Calu3 (cell line): ENCODE results near the gene CNKSR1. TPM values are rescaled to one million over a fixed set of nuclear protein-coding genes. Genes with fewer than 3 reads are reported as not detected.
A peak's percentile ranks its signal among the peaks of the same experiment; 100 is the strongest.

ENCODE experiments used
- BruUV-seq: library from RNA; stranded (reverse); fragments of 400-500 nt; replicated peaks from 2 replicates; lab custom pipeline; 2021; lab: Mats Ljungman, UMichigan
- CTCF ChIA-PET: fragments of 300-600 bp; sonication (Branson Sonifier 250); formaldehyde crosslinking; loops from one replicate; lab custom pipeline; 2022; ENCODE audit warnings: antibody characterized with exemption; lab: Charles Lee
- DNase-seq: peaks from one replicate; pipeline ENCODE4 v3.0.0; 2022
- H3K27ac Mint-ChIP-seq: one replicate; pipeline ENCODE4 v1.8.0; 2022; ENCODE audit warnings: mixed read lengths; ENCODE audit not compliant: unreplicated experiment
- H3K27me3 Mint-ChIP-seq: one replicate; pipeline ENCODE4 v1.8.0; 2022; ENCODE audit warnings: mixed read lengths; ENCODE audit not compliant: unreplicated experiment
- H3K36me3 Mint-ChIP-seq: one replicate; pipeline ENCODE4 v1.8.0; 2022; ENCODE audit warnings: mild to moderate bottlenecking, moderate library complexity, mixed read lengths; ENCODE audit not compliant: insufficient read depth, unreplicated experiment
- H3K4me1 Mint-ChIP-seq: one replicate; pipeline ENCODE4 v1.8.0; 2022; ENCODE audit warnings: mild to moderate bottlenecking, low read depth, mixed read lengths; ENCODE audit not compliant: unreplicated experiment
- H3K4me3 Mint-ChIP-seq: one replicate; pipeline ENCODE4 v1.8.0; 2022; ENCODE audit warnings: mild to moderate bottlenecking, low read depth, moderate library complexity, mixed read lengths; ENCODE audit not compliant: unreplicated experiment
- H3K9me3 Mint-ChIP-seq: one replicate; pipeline ENCODE4 v1.8.0; 2022; ENCODE audit warnings: low read depth, mixed read lengths; ENCODE audit not compliant: unreplicated experiment
- intact Hi-C: fragments of 100-400 bp; cut with micrococcal nuclease; formaldehyde crosslinking; loops from one replicate; pipeline ENCODE4 v1.10.0; 2022; ENCODE audit not compliant: unreplicated experiment
- total RNA-seq: library from RNA; stranded (reverse); gene quantifications from 2 replicates; pipeline ENCODE4 v1.2.3, GENCODE V29; 2022
- TF ChIP-seq, protein P1 (sequence below): fragments of 200-600 bp; IDR thresholded peaks from one replicate; pipeline ENCODE4 v1.8.0; 2022; ENCODE audit warnings: antibody characterized with exemption; ENCODE audit not compliant: unreplicated experiment

The CNKSR1 gene
- total RNA-seq, 1 experiment from 2014 or later: 28.1 TPM

DNA sequence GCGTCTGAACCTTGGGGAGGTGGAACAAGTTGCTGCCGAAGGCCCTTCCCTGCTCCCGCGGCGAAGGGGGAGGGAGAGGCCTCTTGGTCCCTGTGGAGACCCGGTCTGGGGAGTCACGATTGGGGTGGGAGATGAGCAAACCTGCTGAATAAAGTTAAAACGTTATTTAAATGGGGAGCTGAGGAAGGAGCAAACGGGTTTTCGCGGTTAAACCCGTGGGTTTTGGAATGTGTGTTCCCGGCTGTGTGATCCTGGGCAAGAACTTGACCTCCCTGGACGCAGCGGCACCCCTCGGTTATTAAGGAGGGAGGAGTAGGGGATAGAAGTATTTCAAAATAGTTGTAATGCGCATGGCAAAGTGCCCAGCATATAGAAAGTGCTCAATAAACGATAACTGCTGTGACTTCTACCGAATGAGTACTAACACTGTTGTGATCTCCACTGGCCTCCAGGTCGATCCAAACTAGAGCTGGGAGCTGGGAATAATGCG is 15.0 kb upstream of the CNKSR1 start:
- no peak for DNase-seq
- intact Hi-C loops: loop anchor here (5.0 kb wide), 1 partner anchor 55 kb away; no protein-coding TSS in a partner anchor
- CTCF ChIA-PET: interaction anchor here (0.6 kb wide), 1 partner anchor 71 kb away, joined by 3 read pairs; the partner anchor contains the start of gene CEP85
- Mint-ChIP-seq H3K27me3 (peaks cover 13% of the 10 kb centered on the region), H3K4me1 (no peaks in the 10 kb centered on the region), H3K27ac (peak overlapping the region; percentile 21), H3K9me3 (no peaks in the 10 kb centered on the region), H3K4me3 (peak overlapping the region; percentile 67), H3K36me3 (peaks cover 11% of the 10 kb centered on the region)
- TF ChIP-seq, protein P1, sequence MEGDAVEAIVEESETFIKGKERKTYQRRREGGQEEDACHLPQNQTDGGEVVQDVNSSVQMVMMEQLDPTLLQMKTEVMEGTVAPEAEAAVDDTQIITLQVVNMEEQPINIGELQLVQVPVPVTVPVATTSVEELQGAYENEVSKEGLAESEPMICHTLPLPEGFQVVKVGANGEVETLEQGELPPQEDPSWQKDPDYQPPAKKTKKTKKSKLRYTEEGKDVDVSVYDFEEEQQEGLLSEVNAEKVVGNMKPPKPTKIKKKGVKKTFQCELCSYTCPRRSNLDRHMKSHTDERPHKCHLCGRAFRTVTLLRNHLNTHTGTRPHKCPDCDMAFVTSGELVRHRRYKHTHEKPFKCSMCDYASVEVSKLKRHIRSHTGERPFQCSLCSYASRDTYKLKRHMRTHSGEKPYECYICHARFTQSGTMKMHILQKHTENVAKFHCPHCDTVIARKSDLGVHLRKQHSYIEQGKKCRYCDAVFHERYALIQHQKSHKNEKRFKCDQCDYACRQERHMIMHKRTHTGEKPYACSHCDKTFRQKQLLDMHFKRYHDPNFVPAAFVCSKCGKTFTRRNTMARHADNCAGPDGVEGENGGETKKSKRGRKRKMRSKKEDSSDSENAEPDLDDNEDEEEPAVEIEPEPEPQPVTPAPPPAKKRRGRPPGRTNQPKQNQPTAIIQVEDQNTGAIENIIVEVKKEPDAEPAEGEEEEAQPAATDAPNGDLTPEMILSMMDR: no peak
- BruUV-seq: no TSS peak

DNA sequence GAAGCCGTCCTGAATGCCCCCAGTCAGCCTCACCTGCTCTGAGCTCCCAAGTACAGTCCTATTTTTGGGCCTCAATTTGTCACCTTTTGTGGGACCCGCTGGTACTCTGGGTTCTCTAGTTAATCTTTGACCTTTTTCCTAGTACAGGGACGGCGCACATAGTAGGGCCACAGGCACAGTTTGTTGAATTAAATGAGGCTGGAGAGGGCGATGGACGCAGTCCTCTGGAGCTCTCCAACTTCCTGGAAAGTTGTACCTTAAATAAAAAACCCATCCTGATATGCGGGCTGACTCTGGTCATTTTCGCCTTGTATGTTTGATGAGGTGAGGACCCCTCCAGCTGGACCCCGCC is 13.6 kb upstream of the CNKSR1 start:
- Mint-ChIP-seq H3K9me3 (no peaks in the 10 kb centered on the region), H3K27me3 (peaks cover 13% of the 10 kb centered on the region), H3K27ac (no peak overlapping the region), H3K36me3 (peaks cover 11% of the 10 kb centered on the region), H3K4me3 (no peak overlapping the region), H3K4me1 (no peaks in the 10 kb centered on the region)
- DNase-seq: no peak
- intact Hi-C loops: loop anchor here (5.0 kb wide), 1 partner anchor 56 kb away; no protein-coding TSS in a partner anchor
- BruUV-seq: no TSS peak
- CTCF ChIA-PET: no interaction called here
- TF ChIP-seq, protein P1: no peak

DNA sequence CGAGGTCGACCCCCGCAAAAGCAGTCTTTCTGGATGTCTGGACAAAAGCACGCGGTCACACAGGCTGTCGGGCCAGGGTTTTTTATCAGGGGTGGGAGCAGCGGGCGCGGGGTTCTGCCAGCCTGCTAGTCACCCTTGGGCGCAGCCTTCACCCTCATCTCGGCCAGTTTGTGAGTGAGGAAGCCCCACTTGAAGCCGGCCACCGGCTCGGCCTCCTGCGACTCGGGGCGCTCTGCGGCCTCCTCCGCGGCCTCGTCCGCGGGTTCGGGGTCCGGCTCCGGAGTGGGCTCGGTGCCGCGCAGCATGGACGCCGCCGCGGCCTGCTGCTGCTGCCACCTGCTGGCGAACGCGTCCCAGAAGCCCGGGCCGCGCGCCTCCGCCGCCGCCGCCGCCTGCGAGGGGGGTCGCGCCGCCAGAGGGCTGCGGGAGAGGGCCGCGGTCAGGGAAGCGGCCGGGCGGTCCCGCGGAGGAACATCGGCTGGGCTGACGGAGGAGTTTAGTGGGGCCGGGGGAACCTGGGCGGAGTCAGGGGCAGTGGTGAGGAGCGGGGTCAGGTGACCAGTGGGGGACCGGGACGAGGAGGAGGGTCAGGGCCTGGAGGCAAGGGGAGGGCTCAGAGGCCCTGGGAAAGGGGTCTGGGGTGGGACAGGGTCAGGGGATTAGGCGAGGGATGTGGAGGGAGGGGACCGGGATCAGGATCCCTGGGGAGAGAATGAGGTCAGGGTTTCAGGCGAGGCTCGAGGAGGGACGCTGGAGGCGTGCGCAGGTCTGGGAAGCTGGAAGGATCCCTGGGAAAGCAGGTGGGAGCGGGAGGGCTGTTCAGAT is 13.0 kb upstream of the CNKSR1 start:
- CTCF ChIA-PET: no interaction called here
- TF ChIP-seq, protein P1: peak; percentile 63
- H3K27me3 Mint-ChIP-seq: peaks cover 13% of the 10 kb centered on the region
- H3K36me3 Mint-ChIP-seq: peaks cover 11% of the 10 kb centered on the region
- no peaks in the 10 kb centered on the region for H3K9me3 Mint-ChIP-seq
- H3K27ac Mint-ChIP-seq: no peak overlapping the region
- peak overlapping the region; percentile 50 for H3K4me3 Mint-ChIP-seq
- DNase-seq: peak; percentile 59
- H3K4me1 Mint-ChIP-seq: no peaks in the 10 kb centered on the region
- BruUV-seq: no TSS peak
- intact Hi-C loops: loop anchor here (5.0 kb wide), 1 partner anchor 57 kb away; no protein-coding TSS in a partner anchor

DNA sequence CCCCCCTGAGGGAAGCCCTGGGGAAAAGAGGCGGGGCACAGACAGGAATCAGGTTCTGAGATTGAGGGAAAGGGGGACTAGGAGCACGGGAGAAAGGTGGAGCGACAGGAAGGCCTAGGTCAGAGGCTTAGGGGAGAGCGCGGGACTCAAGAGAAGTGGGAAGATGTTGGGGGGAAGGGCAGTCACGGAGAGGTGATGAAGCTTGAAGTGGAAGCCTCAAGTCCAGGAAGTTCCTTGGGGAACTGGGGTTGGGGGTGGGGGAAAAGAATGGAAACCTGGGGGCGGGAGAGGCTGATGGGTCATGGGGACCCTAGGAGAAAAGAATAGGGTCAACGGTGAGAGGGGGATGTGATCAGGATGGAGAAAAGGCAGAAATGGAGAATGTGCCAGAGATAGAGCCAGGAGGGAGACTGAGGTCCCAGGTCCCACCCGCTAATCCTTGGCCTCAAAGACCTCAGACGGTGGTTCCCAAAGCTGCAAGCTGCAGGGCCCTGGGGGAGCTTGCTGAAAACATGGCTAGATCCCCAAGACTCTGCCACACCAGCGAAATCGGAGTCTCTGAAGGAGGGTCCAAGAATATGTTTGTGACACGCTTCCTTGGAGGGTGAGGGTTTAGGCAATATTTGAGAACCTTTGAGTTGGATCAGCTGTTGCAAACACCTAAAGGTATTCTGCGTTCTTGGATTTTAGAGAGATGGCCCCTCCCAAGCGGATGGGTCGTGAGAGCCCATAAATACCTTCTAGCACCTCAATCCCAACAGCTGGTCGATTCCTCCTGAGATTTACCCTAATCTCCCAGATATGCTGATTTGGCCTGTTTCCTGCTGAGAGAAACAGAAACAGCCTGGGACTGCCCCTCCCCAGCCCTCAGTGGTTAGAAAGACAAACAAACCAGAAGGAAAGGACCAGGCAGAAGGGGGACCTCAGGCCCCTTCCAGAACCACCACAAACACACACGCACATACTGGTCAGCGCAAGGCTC is 12.1 kb upstream of the CNKSR1 start:
- no TSS peak for BruUV-seq
- CTCF ChIA-PET: no interaction called here
- Mint-ChIP-seq H3K27me3 (peaks cover 13% of the 10 kb centered on the region), H3K4me1 (no peaks in the 10 kb centered on the region), H3K36me3 (peaks cover 20% of the 10 kb centered on the region), H3K4me3 (peak overlapping the region; percentile 50), H3K9me3 (no peaks in the 10 kb centered on the region), H3K27ac (no peak overlapping the region)
- DNase-seq: no peak
- intact Hi-C loops: loop anchor here (5.0 kb wide), 1 partner anchor 58 kb away; no protein-coding TSS in a partner anchor
- TF ChIP-seq, protein P1: no peak
